Right kidney (tissue), 1 donor: ENCODE measurements around the gene TRAK1.

ENCODE experiments used
- DNase-seq: peaks from one replicate; pipeline ENCODE4 v3.0.0-alpha.2; 2016

The TRAK1 gene

GRCh38 chr3:42123012-42123581, 31.9 kb downstream of the TRAK1 start:
- no peak for DNase-seq

DNA sequence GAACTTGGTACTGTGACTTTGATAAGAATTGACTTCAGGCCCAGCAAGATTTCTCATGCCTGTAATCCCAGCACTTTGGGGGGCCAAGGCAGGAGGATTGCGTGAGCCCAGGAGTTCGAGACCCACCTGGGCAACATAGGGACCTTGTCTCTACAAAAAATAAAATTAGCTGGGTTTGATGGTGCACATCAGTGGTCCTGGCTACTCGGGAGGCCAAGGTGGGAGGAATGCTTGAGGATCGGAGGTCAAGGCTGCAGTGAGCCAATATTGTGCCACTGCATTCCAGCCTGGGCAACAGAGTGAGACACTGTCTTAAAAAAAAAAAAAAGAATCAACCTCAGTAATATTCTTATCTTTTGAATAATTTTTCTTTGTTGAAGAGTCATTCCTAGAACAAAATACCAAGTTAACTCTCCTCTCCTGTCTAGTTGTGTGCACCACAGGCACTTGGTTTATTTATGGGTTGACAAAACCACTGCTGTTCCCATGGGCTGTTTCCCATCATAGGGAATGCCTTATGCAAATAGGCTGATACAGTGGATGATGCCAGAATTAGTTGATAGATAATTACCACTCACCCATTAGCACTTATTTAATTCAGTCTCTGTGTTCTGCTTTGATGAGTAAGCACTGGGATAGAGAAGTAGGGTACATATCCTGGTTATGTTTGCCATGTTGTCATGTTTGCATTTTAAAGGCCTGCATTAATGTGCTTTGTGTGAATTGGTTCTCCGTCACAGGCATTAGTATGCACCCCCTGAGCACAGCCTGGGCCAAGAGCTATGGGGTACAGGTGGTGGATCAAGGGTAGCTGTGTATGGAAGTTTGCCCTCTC, 32.9 kb downstream of the TRAK1 start:
- no peak for DNase-seq

GRCh38 chr3:42127226-42127625, 36.1 kb downstream of the TRAK1 start:
- no peak for DNase-seq

DNA sequence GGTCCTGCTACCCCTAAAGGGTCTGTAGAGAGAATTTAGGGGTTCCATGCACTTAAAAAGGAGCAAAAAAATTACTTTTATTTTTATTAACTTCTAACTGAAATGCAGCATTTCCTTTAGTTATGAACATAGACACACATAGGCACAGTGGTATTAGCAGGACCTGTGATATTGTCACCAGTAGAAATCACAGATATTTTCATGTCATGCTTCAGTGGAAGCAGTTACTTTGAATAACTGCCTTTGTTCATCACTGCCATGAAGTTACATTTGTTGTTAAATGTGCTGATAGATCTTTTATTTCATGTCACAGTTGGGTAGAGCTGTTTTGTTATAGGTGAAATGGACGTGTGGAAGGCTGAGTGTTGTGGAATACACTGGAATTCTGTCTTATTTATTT, 37.4 kb downstream of the TRAK1 start:
- DNase-seq, result no peak

- no peak for DNase-seq
These were observed 38.1 kb downstream of the TRAK1 start for GRCh38 chr3:42129014-42129953.

DNA sequence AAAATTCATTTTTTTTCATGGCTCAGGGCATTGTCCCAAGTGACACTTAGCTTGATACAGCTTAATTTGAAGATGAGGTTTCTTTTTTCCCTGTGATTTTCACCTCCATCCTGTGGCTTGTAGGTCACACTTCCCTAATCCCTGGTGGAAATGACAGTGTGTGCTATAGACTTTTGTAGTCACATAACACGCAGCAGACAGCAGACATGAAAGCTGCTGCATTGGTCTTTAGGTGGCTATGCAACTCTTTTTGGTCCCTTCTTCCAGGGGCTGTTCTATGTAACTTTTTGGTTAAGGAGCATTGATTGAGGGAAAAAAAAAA, 38.8 kb downstream of the TRAK1 start:
- DNase-seq, result no peak

DNA sequence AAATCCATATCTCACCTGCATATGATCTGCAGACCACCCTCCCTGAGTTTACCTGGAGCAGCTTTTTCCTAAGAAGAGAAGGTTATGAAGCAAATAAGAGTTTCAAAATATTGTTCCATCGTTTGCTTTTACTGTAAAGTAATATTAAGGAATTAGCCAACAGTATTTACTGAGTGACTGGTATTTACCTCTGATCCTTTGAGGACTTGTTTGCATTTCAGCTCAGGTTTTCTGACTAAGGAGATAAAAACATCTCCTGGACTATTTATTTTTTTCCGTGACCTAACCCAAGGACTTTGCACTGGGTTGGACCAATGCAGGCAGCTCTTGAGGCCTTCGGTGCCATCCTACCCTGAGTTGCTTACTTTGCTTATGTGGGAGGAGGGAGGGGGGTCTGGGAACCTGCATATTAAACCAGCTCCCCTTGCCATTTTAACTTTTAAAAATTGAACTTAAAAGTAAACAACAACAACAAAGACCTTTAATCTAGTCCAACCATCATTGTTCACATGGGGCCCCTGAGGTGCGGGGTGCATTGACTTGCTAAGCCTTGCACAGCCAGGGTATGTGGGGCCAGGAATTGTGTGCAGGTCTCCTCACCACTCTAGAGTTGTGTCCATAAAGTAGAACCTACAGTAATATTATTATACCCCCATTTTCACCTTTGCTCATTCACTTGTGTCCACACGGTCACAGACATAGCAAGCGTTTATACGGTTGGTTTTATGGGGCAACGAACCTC, 39.3 kb downstream of the TRAK1 start:
- DNase-seq, result no peak

DNA sequence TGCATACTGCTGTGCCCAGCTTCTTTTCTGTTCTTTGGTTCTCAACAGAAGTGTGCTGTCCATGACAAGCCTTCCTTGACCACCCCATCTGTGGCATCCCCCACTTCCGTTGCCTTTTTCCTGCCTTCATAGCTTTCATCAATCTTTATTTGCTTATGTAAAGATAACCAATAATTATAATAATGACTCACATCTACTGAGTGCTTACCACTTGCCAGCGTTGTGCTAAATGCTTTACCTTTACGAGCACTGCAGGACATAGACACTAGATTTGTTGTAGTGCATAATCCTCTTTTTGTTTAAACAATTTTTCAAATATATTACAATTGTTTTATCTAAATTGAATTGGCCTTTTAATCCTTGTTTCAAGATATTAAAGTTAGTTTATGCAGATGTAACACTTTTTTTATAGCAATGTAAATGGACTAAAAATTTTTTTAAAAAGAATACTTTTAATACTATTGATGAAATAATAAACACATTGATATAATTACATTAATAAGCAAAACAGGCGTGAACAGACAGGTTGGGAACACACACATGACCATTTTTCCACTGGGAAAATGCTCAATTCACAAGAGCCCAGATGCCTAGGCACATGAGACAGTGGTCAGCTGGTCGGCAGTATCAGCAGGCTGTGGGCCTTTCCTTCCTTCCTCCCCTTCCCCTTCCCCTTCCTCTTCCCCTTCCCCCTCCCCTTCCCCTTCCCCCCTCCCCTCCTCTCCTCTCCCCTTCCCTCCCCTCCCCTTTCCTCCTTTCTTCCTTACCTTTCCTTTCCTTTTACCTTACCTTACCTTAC, 42.5 kb downstream of the TRAK1 start:
- no peak for DNase-seq

GRCh38 chr3:42134867-42135464, 43.8 kb downstream of the TRAK1 start:
- DNase-seq, result no peak

DNA sequence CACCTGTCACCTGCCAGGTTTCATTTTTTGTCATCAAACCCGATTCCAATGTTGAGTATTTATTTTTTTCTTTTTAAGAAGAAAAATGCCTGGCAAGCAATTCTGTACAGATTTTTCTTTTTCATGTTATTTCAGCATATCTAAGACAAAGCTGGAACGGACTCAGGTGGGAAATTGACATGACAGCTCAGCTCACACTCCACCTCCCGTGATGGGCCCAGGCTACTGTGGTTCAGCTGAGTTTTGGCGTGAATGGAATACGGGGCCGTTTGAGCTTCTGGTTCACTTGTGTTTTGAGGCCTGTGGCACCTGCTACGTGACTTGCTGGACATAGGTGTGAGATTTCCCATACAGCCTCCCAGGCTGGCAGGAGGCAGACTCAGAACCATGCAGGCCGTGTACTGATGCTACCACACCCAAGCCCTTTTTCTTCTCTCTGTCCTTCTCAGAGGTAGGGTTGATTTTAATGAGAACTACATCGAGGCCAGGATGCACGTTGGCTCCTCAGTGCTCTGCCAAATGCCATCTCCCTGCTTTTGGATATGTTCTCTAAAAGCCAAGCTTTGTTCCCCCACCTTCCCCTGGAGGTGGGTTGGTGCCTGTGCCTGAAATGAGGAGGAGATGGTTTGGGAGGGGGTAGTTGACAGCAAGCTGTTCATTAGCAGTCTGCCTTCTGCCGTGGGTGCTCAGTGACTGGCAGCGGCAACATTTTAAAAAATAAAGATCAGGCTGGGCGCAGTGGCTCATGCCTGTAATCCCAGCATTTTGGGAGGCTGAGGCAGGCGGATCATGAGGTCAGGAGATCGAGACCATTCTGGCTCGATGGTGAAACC, 48.7 kb downstream of the TRAK1 start:
- DNase-seq, result no peak

GRCh38 chr3:42140665-42141203, 49.6 kb downstream of the TRAK1 start:
- no peak for DNase-seq

GRCh38 chr3:42143440-42143839, 52.3 kb downstream of the TRAK1 start:
- DNase-seq, result no peak

GRCh38 chr3:42144209-42144608, 53.1 kb downstream of the TRAK1 start:
- DNase-seq, result no peak

- DNase-seq, result no peak
These were observed 57.1 kb downstream of the TRAK1 start for GRCh38 chr3:42148086-42148848.

DNA sequence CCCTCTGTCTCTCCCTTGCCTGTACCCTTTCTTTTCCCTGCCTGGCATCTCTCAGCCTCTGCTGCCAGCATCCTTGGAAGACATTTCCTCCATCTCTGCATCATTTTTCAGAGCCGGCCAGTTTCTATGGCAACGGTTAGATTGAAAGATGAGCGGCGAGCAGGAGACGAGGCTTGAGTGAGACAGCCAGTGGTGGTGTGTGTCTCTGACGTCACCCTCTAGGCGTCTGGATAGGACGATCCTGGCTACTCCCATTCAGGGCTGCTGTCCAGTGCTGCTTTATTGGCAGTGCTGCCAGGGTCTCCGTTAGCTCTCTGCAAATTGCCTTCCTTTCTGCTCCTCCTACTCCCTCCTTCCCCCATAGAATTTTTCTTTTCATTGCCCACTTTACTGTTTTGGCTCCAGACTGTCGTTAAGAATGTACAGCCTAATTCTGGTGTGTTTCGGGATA, 57.9 kb downstream of the TRAK1 start:
- DNase-seq, result no peak

- DNase-seq, result no peak
These were observed 58.4 kb downstream of the TRAK1 start for GRCh38 chr3:42149532-42149931.

DNA sequence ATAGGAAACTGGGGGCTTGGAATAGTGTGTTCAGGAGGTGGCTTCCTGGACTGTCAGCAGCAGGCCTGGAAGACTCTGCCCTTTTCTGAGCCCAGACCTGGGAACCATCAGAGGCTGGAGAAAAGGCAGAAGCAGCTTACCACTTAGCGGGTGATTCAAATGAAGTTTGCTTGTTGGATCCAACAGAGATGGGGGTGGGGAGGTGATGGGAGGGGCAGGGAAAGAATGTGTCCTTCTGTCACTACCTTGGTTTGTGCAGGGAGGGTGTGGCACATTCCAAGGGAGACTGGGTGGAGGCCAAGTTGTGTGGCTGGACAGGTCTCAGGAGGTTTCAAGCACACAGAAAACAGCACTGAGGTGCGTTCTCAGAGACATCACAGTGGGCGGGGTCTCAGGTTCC, 58.8 kb downstream of the TRAK1 start:
- DNase-seq, result no peak

GRCh38 chr3:42151596-42152168, 60.5 kb downstream of the TRAK1 start:
- DNase-seq, result no peak

DNA sequence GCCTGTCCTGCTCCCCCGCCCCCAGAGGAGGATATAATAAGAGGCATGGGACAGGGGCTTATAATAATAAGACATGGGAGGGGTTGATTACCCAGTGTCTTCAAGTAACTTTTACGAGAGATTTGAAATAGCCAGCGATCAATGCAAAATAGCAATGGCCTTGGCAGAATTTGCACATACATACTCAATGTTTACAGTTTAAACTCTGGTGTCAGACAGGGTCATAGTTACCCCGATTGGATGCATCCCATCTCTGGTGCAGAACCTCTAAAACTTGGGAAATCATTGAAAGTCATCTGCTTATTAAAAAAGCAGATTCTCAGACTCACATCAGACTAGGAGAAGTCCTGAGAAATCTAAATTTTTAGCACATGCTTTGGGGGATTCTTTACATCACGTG, 61.0 kb downstream of the TRAK1 start:
- no peak for DNase-seq
